Endothelial cell of umbilical vein (primary cell): ENCODE results near the gene CLEC11A. TPM values are rescaled to one million over a fixed set of nuclear protein-coding genes. Genes with fewer than 3 reads are reported as not detected.

Experiments used
- BruUV-seq: library from RNA; stranded (reverse); fragments of 400-500 nt; replicated peaks from 2 replicates; lab custom pipeline; 2021; lab: Mats Ljungman, UMichigan
- CTCF ChIA-PET: fragments of 300-600, 350-600 bp; sonication (Branson Sonifier 250); formaldehyde crosslinking; loops from one replicate; lab custom pipeline; 2021; ENCODE audit warnings: antibody characterized with exemption, inconsistent platforms; lab: Charles Lee
- POLR2A ChIA-PET: fragments of 300-600, 350-600 bp; sonication (Branson Sonifier 250); formaldehyde crosslinking; loops from one replicate; lab custom pipeline; 2021; ENCODE audit warnings: antibody characterized with exemption, inconsistent platforms; lab: Charles Lee
- DNase-seq: peaks from one replicate; pipeline ENCODE4 v3.0.0-alpha.2; 2011; ENCODE audit warnings: low read depth, low spot score
- FAIRE-seq: peaks from 2 replicates; lab custom pipeline; 2011; peaks lifted over from hg19 to GRCh38; lab: Jason Lieb, UNC
- H2AFZ ChIP-seq: 2 replicates; pipeline ENCODE4 v1.6.0; 2012; ENCODE audit warnings: low read depth, low read length, control low read depth, inconsistent platforms
- H3K27ac ChIP-seq: 2 replicates; pipeline ENCODE4 v1.5.1; 2011; ENCODE audit warnings: low read depth, mild to moderate bottlenecking, control low read depth, low read length, moderate library complexity; ENCODE audit not compliant: insufficient read depth
- H3K27me3 ChIP-seq, 2 experiments: 2 replicates each; pipeline versions ENCODE4 v1.6.0 to v1.6.1; 2011; ENCODE audit warnings: low read length in 2 of 2, mixed read lengths in 1 of 2; ENCODE audit not compliant: control insufficient read depth in 2 of 2, insufficient read depth in 2 of 2
- H3K36me3 ChIP-seq, 2 experiments: 2 replicates in 1 of 2; 3 replicates in 1 of 2; pipeline ENCODE4 v1.5.1; 2011; ENCODE audit warnings: low read length in 2 of 2, mild to moderate bottlenecking in 1 of 2, moderate library complexity in 1 of 2; ENCODE audit not compliant: control insufficient read depth in 2 of 2, insufficient read depth in 2 of 2; ENCODE audit errors: extremely low read depth in 1 of 2
- H3K4me1 ChIP-seq: 3 replicates; pipeline ENCODE4 v1.5.1; 2011; ENCODE audit warnings: mild to moderate bottlenecking, low read length; ENCODE audit not compliant: control insufficient read depth, insufficient read depth; ENCODE audit errors: extremely low read depth
- H3K4me2 ChIP-seq: 2 replicates; pipeline ENCODE4 v1.6.1; 2011; ENCODE audit warnings: low read length, control low read depth, mixed read lengths; ENCODE audit not compliant: insufficient read depth
- H3K4me3 ChIP-seq, 3 experiments: fragments of 200-600 bp in 1 of 3; sonication (generic), shearing (Covaris generic) in 1 of 3; replicated peaks in 1 of 3; 2 replicates each; pipeline ENCODE4 v1.5.1; 2011 to 2016; ENCODE audit warnings: control low read depth in 3 of 3, low read length in 3 of 3, mild to moderate bottlenecking in 2 of 3, inconsistent platforms in 1 of 3, low read depth in 1 of 3, moderate library complexity in 1 of 3; ENCODE audit not compliant: insufficient read depth in 1 of 3
- H3K79me2 ChIP-seq: 2 replicates; pipeline ENCODE4 v1.6.0; 2012; ENCODE audit warnings: low read length, inconsistent platforms; ENCODE audit not compliant: control insufficient read depth, insufficient read depth
- H3K9ac ChIP-seq: replicated peaks from 2 replicates; pipeline ENCODE3; 2011; ENCODE audit warnings: low read length, control low read depth; ENCODE audit not compliant: insufficient read depth; ENCODE audit errors: extremely low read depth
- H3K9me1 ChIP-seq: replicated peaks from 3 replicates; pipeline ENCODE4 v1.6.0; 2011; ENCODE audit warnings: mild to moderate bottlenecking, low read length; ENCODE audit not compliant: control insufficient read depth, insufficient read depth; ENCODE audit errors: extremely low read depth
- H3K9me3 ChIP-seq: replicated peaks from 2 replicates; pipeline ENCODE4 v1.5.1; 2012; ENCODE audit warnings: low read length, inconsistent platforms; ENCODE audit not compliant: control insufficient read depth, insufficient read depth
- H4K20me1 ChIP-seq: replicated peaks from 2 replicates; pipeline ENCODE3; 2011; ENCODE audit warnings: mild to moderate bottlenecking, low read length; ENCODE audit not compliant: control insufficient read depth, insufficient read depth; ENCODE audit errors: extremely low read depth
- EZH2 ChIP-seq: IDR thresholded peaks from 2 replicates; pipeline ENCODE4 v1.6.1; 2012; ENCODE audit warnings: borderline replicate concordance, low read depth, mild to moderate bottlenecking, moderate library complexity, low read length, inconsistent platforms; ENCODE audit not compliant: severe bottlenecking
- FOS ChIP-seq: IDR thresholded peaks from 2 replicates; pipeline ENCODE4 v1.6.1; 2011; ENCODE audit warnings: mild to moderate bottlenecking, low read length, moderate library complexity, borderline replicate concordance; ENCODE audit not compliant: insufficient read depth
- GATA2 ChIP-seq: IDR thresholded peaks from 2 replicates; pipeline ENCODE4 v1.7.0; 2011; ENCODE audit warnings: low read depth, mild to moderate bottlenecking, moderate library complexity, mixed read lengths, low read length; ENCODE audit not compliant: insufficient read length, insufficient read depth
- JUN ChIP-seq: IDR thresholded peaks from 2 replicates; pipeline ENCODE4 v1.6.1; 2011; ENCODE audit warnings: borderline replicate concordance, low read depth; ENCODE audit not compliant: insufficient read length, insufficient read depth
- MYC ChIP-seq: IDR thresholded peaks from one replicate; pipeline ENCODE4 v1.6.1; 2011; ENCODE audit warnings: mild to moderate bottlenecking, low read depth, low read length
- POLR2A ChIP-seq: IDR thresholded peaks from 2 replicates; pipeline ENCODE4 v1.6.1; 2012; ENCODE audit warnings: low read depth, mild to moderate bottlenecking, control low read depth, low read length
- POLR2AphosphoS5 ChIP-seq: IDR thresholded peaks from 2 replicates; pipeline ENCODE4 v1.6.1; 2012; ENCODE audit warnings: low read depth, mild to moderate bottlenecking, control low read depth, low read length, moderate library complexity; ENCODE audit not compliant: insufficient read depth
- dilution Hi-C: fragments of 300-500 bp; cut with MboI; formaldehyde crosslinking; loops from one replicate; pipeline ENCODE4 v1.15.0; 2019; ENCODE audit warnings: low sequenced_read_pairs; ENCODE audit not compliant: extremely low pct_ligation_motif_present
- intact Hi-C: fragments of 100-400 bp; cut with micrococcal nuclease; formaldehyde crosslinking; loops from one replicate; pipeline ENCODE4 v1.10.0; 2022
- polyA plus RNA-seq, 4 experiments: library from polyadenylated mRNA; depleted of rRNA in 3 of 4; stranded (reverse) in 3 of 4; unstranded in 1 of 4; fragments of >200 nt; gene quantifications; 2 replicates each; pipeline versions ENCODE4 v1.2.1 to v1.2.3, GENCODE V29; 2011 to 2012; ENCODE audit warnings: missing spikeins in 1 of 4
- total RNA-seq: library from RNA; stranded (reverse); gene quantifications from 2 replicates; pipeline ENCODE4 v1.2.3, GENCODE V29; 2021
- TF ChIP-seq, protein P1 (sequence below), 2 donors: IDR thresholded peaks; 1 replicate in 1 of 2; 2 replicates in 1 of 2; pipeline ENCODE4 v1.5.1; 2011; ENCODE audit warnings: low read length in 2 of 2, mild to moderate bottlenecking in 2 of 2, moderate library complexity in 2 of 2, control low read depth in 1 of 2, inconsistent platforms in 1 of 2, low read depth in 1 of 2; ENCODE audit not compliant: insufficient read depth in 1 of 2; ENCODE audit errors: extremely low read depth in 1 of 2
- TF ChIP-seq, protein P2 (sequence below): IDR thresholded peaks from 2 replicates; pipeline ENCODE4 v1.6.1; 2011; ENCODE audit not compliant: insufficient read depth, insufficient read length

Gene CLEC11A
- total and polyA plus RNA-seq, 2 donors (not counting 3 experiments of a cell fraction or from before 2014, with no cell fraction given), result 10.4 to 30.1 TPM

DNA sequence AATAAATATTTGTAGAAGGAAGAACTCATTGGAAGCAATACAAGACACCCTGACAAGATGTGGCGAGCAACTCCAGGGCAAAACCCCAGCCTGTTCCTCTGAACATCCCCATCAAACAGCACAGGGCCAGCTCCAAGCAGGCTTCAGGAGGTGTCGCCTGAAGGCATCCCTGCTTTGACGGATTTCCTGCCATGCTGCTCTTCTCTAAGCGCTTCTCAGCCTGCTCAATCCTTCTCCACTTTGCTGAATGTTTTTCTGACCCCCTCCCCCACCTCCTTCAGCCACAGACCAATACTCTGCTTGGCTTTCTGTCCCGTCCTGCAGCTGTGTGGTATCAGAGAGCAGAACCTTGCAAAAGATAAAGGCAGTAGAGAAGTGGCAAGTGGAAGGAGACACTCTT lies 45.5 kb upstream of the CLEC11A start:
- CTCF ChIA-PET, result no interaction called here
- FAIRE-seq, result no peak
- no TSS peak for BruUV-seq

DNA sequence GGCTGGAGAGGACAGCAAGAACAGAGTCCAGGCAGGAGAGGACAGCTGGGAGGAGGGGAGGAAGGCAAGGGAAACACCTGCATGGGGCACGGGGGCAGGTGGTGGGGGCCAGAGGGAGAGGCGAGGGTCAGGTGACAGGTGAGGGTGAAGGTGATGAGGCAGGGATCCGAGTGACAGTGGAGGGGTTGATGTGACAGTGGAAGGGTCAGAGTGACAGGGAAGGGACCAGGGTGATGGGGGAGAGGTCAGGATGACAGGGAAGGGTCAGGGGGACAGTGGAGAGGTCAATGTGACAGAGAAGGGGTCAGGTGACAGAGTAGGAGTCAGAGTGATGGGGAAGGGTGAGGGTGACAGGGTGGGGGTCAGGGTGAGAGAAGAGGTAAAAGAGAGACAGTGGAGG lies 44.8 kb upstream of the CLEC11A start:
- Histone ChIP-seq H2AFZ (no peak overlapping the region), H3K4me2 (no peak overlapping the region), H3K79me2 (no peaks in the 10 kb centered on the region), H3K4me3 (no peak overlapping the region), H3K9me1 (no peaks in the 10 kb centered on the region), H4K20me1 (no peaks in the 10 kb centered on the region), H3K27me3 (peaks cover 0 to 4% of the 10 kb centered on the region in 2 experiments), H3K27ac (no peak overlapping the region), H3K9ac (no peak overlapping the region), H3K36me3 (no peaks in the 10 kb centered on the region), H3K9me3 (no peaks in the 10 kb centered on the region), H3K4me1 (no peaks in the 10 kb centered on the region)
- POLR2A ChIA-PET, result no interaction called here
- dilution Hi-C loops (no loop called here), intact Hi-C loops (loop anchor here (2.0 kb wide), 1 partner anchor 46 kb away; no protein-coding TSS in a partner anchor)
- DNase-seq (no peak), FAIRE-seq (no peak)
- CTCF ChIA-PET, result no interaction called here
- no TSS peak for BruUV-seq
- TF ChIP-seq EZH2 (no peak), FOS (no peak), POLR2A (no peak), GATA2 (no peak), JUN (no peak), POLR2AphosphoS5 (no peak)
- TF ChIP-seq, protein P1, sequence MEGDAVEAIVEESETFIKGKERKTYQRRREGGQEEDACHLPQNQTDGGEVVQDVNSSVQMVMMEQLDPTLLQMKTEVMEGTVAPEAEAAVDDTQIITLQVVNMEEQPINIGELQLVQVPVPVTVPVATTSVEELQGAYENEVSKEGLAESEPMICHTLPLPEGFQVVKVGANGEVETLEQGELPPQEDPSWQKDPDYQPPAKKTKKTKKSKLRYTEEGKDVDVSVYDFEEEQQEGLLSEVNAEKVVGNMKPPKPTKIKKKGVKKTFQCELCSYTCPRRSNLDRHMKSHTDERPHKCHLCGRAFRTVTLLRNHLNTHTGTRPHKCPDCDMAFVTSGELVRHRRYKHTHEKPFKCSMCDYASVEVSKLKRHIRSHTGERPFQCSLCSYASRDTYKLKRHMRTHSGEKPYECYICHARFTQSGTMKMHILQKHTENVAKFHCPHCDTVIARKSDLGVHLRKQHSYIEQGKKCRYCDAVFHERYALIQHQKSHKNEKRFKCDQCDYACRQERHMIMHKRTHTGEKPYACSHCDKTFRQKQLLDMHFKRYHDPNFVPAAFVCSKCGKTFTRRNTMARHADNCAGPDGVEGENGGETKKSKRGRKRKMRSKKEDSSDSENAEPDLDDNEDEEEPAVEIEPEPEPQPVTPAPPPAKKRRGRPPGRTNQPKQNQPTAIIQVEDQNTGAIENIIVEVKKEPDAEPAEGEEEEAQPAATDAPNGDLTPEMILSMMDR (IDR thresholded peaks at IDR 0.05; ENCODE audit: extremely low read depth in 1 of 2, insufficient read depth in 1 of 2, low read depth in 1 of 2, low read length in 2 of 2), result no peak
- TF ChIP-seq, protein P2, sequence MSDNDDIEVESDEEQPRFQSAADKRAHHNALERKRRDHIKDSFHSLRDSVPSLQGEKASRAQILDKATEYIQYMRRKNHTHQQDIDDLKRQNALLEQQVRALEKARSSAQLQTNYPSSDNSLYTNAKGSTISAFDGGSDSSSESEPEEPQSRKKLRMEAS, result no peak

More for the DNA sequence above, 45.5 kb upstream of the CLEC11A start:
- Histone ChIP-seq H3K27me3 (peaks cover 0 to 4% of the 10 kb centered on the region in 2 experiments), H3K9ac (no peak overlapping the region), H3K4me3 (no peak overlapping the region), H3K4me1 (no peaks in the 10 kb centered on the region), H3K27ac (no peak overlapping the region), H2AFZ (no peak overlapping the region), H3K4me2 (no peak overlapping the region), H3K9me1 (no peaks in the 10 kb centered on the region), H3K79me2 (no peaks in the 10 kb centered on the region), H3K9me3 (no peaks in the 10 kb centered on the region), H4K20me1 (no peaks in the 10 kb centered on the region), H3K36me3 (no peaks in the 10 kb centered on the region)
- TF ChIP-seq POLR2AphosphoS5 (no peak), GATA2 (no peak), MYC (no peak), POLR2A (no peak)
- TF ChIP-seq, protein P2, result no peak
- no peak for DNase-seq
- POLR2A ChIA-PET, result no interaction called here
- intact Hi-C loops, result loop anchor here (2.0 kb wide), 1 partner anchor 47 kb away; no protein-coding TSS in a partner anchor
- dilution Hi-C loops, result no loop called here
